ENCODE measurements around the gene FUBP3.

Gene FUBP3

DNA sequence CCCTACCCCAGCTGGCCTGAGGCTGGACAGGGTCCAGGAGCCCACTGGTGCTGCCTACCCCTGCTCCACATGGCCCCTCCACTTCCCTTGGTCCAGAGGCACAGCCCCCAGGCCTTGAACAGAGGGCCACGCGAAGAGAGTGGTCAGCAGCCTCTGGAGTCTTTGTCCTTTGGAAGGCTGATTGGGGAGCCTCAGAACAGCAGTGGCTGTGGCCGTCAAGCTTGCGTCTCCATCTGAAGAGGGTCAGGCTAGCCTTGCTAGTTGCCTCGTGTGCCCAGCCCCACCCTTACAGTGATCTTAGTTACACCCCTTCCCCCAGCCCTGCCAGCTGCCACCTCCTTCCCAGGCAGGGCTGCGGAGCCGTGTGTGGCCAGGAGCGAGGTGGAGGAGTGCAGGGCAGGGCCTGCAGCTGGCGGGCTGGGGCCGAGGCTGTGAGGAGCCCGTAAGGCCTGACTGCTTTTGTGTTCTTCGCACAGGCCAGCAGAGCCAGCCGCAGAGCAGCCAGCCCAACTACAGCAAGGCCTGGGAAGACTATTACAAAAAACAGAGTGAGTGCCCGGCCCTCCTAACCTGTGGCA lies 54.9 kb downstream of the FUBP3 start:
- DNase-seq (ENCODE audit: low spot score) = no peak

DNA sequence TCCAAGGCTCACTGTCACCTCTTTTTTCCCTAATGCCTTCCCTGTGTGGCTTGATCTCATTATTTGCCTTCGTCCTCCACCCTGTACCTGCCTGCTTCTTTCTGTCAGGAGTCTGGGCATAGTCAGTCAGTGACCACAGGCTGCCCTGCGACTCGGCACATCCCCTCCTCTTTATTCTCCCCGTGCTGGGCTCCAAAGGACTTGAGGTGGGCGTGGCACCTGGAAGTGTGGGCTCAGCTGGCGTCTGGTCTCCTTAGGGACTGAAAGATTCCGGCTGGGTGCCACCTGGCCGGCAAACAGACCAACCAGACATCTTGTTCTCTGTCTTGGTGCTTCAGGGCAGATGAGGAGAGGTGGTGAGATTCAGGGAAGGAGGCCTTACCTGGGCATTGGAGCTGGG lies 55.4 kb downstream of the FUBP3 start:
- DNase-seq (ENCODE audit: low spot score) = no peak

DNA sequence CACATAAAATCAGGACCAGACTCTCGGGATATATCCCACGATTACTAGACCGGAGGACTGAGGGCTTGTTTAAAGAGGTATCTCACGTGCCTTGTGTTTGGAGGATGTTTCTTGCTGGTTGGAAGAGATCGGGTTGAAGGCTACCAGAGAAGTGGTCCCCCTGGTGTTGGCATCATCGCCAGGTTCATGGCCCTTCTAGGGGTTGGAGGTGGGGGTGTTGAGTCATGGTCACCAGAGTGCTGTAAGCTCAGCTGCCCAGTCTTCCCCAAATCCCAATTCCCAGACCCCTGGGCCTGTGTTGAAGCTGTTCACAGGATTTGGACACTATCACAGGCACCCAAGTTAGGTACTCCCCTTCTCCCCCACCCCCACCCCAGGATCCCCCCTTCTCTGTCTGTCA lies 55.9 kb downstream of the FUBP3 start:
- DNase-seq (ENCODE audit: low spot score) = no peak

DNA sequence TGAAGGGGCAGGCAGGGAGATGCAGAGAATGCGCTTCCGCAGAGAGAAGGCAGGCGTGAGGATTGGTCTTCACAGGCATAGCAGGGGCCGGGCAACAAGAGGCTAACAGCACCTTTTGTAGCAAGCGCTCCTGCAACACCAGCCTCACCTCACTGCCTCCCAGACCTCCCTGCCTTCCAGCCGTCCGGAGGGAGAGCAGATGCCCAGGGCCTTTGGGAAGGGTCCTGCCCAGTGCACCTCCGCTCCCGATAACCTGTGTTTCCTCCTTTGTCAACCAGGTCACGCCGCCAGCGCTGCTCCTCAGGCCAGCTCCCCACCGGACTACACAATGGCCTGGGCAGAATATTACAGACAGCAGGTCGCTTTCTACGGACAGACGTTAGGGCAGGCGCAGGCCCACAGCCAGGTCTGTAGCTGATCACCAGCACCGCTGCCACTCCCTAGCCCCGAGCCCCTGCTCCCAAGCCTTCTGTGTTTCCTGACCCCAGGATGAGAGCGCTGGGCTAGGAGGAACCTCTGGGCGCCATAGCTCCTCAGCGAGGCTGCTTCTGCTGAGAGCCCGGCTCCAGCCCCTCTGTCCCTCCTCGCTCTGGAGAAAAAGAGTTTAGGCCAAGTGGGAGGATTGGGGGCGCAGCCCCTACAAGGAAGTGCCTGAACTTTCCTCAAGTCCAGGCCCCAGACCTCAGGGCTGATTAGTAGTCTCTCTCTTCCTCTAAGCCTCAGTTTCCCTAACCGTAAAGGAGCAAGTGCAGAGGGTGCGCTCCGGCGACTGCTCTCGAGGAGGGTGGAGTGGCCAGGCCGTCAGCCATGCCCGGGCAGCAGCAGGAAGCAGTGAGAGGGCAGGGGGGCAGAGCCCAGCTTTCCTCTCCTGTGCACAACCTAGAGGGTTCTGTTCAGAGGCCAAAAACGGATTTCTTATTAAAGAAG lies 56.6 kb downstream of the FUBP3 start:
- DNase-seq (ENCODE audit: low spot score) = no peak

DNA sequence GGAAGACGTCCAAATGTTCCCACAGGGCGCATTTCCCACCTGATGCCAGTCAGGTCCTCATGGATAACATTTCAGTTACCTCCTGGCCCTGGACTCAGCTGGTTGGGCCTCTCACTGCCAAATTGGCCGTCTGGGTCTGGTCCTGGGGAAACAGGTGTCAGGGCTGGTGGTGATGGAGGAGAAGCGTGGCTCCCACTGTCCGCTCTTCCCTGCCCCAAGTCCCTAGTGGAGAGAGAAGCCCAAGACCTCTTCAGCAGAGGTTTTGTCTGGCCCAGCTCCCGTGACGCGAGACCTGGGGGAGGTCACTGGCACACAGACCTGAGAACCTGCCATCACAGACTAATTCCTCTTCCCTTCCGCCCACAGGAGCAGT lies 57.3 kb downstream of the FUBP3 start:
- no peak for DNase-seq (ENCODE audit: low spot score)

DNA sequence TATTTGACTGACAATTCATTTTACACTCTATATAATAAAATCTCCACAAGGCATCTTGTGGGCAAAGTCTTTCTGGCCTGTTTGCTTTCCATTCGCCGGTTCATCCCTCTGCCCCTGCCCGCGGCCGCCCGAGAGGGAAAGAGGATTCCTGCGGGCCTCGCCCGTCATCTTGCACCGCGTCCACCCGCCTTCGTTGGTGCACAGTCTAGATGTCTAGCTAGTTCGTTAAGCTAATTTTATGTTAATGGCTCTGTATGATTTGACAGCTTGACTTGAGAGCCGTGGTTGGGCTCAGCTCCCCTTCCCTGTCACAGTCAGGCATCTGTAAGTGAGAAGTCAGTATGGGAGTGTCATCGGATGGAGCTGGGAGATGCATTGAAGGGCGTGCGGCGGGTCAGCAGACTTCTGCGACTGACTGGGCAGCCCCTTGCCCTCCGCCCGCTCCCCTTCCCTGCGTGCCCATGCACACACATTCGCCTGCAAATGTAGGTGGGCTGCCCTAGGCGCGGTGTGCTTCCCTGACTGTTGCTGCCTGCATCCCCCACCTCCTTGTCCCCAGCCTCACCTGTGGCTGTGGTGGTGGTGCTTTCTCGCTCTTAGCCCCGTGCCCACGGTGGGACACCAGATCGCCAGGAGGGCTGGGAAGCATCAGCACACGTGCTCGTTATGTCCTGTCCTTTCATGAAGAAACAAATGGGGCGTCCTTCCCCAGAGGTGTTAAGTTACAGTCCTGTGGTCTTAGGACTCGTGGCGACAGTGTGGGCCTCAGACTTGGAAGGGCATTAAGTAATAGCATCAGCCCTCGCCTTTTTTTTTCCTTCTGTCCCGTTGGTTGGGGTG lies 59.1 kb downstream of the FUBP3 start:
- no peak for DNase-seq (ENCODE audit: low spot score)

DNA sequence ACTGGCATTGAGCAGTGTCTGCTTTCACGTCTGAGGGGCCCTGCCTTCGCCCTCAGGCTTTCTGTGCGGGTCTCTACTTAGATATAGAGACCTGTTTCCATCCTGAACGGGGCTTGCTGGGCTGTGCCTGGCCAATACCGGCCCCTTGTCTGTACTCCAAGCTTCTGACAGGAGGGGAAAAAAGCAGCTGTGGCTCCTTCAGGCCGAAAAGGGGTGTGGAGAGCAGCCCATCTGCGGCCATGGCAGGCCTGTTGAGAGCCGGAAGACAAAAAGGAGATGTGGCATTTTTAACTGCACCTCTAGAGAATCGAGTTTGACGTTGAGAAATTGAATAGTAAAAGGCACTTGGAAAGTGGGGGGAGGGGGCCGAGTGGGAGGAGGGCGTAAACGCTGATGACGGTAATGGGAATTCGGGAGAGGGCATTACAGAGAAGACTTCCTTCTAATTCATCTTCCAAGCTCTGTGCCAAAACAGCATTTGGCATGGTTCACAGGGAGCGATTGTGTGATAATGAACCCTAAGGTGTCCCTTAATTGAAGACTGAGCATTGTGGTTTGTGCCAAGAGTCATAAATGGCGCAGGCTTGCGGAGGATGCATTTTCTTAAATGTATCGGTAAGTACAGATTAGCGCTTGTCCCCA lies 59.9 kb downstream of the FUBP3 start:
- DNase-seq (ENCODE audit: low spot score) = no peak

DNA sequence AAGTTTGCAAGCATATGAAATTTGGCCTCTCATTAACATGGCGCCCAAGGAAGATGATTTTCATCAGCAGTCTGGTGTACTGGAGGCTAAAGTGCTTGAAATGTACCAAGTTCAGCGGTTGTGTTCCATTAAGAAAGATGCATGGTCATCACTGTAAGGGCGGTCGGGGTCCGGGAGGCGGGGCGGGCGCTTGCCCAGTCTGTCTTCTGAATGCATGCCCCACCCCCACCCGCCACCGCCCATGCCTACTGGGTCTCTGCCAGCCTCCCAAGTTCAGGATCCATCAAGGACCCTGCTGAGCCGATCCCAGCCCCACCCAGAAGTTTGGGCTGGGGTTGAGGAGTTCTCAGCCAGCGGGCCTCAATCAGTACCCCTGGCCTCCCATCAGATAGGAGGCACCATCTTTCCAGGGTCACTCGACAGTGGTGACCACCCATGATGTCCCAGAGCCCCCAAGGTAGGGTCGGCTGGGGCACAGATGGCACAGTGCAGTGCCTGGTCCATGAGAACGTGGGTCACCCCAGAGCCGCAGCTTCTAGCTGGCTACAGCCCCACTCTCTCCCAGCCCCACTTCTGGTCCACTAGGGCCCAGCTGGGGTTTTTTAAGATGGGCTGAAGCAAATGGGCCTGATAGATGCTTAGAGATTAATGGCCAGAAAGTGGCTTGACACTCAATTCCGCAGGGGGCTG lies 60.6 kb downstream of the FUBP3 start:
- no peak for DNase-seq (ENCODE audit: low spot score)

DNA sequence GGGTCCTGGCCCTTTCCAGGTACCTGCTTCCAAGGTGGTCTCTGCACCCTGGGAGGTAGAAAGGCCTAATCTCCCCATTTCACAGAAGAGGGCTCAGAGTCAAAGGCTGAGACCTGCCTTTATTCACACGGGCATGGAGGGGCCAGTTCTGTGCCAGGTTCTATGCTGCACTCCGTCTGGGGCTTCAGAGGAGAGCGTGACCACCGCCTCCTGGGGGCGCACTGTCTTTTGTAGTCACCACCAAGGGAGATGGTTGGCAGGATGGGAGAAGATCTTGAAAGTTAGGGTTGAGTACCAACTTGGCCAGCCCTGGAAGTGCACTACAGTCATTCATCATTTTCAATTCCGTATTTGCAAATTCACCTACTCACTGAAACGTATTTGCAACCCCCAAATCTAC lies 61.3 kb downstream of the FUBP3 start:
- no peak for DNase-seq (ENCODE audit: low spot score)

DNA sequence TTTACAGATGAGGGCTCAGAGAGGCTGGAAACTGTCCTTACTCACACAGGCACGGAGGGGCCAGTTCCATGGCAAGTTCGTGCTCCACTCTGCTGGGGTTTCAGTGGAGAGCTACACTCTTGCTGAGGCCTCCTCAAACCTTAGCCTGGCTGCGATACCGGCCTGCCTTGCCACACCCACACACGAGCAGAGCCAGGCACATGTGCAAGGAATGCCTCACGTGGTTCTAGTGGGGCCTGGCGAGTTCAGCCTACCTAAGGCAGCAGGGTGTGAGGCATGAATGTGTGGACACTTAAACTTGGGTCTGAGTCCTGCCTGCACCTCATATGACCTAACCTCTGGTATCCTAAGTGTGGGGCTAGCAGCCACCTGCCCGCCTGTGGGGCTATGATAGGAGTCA lies 63.5 kb downstream of the FUBP3 start:
- no peak for DNase-seq (ENCODE audit: low spot score)

DNA sequence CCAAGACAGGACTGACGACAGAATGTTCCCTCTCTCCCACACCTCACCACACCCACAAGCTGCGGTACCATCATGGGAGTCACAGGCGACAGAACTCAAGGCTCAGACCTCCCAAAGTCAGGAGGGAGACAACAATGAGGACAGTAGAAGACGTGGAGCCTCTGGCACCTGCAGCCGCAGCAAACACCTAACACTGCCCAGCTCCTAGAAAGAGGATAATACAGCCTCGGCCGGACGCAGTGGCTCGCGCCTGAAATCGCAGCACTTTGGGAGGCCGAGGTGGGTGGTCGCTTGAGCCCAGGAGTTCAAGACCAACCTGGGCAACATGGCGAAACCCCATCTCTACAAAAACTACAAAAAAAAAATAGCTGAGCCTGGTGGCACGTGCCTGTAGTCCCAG lies 71.8 kb downstream of the FUBP3 start:
- DNase-seq (ENCODE audit: low spot score) = no peak

DNA sequence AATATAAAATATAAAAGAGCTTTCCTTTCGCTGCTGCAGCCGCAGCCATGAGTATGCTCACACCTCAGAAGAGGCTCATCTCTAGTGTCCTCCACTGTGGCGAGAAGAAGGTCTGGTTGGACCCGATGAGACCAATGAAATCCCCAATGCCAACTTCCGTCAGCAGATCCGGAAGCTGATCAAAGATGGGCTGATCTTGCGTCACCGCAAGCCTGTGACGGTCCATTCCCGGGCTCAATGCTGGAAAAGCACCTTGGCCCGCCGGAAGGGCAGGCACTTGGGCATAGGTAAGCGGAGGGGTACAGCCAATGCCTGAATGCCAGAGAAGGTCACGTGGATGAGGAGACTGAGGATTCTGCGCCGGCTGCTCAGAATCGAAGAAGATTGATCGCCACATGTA lies 72.4 kb downstream of the FUBP3 start:
- no peak for DNase-seq (ENCODE audit: low spot score)

DNA sequence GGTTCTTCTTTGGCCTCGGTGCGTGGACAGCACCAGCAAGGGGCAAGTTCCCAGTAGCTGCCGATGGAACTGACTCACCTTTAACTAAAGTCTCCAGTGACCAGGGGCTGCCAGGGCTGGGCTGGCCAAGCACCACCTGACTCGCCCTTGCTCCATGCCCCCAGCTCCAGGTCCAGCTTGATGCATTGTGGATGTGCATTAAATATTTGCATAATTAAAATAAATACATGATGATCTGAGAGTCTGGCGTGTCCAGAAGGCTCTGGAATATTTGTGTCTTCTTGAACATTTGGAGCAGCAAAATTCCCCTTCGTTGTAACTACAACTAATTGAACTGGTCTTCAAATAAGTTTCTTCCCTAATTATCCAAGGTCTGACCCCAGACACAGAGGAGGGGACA lies 75.5 kb downstream of the FUBP3 start:
- no peak for DNase-seq (ENCODE audit: low spot score)

DNA sequence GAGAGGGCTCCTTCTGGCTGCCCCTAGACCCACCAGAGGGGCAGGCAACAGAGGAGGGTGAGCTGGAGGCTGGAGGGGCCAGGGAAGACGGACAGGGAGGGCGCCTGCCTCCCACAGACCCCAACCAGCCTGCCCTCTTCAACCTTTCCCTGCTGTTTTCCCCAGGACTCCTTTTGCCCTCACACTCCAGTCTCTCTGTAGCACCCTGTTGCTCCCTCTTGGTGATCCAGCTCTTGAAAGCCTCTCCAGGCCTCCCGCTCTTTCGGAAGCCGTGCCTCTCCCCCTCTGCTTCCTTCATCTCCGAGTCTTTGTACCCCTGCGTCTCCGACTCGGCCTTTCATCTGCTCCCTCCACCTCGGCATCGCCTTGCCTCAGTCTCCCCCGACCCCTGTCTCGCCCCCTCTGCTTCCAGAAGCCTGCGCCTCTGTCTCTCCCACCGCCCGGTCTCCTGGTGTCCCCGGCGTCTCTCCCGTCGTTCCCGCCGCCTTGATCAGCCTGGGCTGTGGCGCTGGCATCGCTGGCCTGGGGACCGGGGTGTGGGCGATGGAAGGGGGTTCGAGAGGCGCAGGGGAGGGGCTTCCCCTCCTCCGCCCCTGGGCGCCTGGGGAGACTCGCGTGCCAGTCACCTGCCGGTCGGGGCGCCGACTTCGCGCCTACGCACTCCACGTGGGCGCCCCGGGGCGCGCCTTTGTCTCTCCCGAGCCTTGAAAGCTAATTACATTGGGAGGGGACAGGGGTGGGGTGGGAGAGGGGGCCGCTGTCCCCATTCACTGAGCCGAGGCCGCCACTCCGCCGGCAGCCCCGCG lies 79.7 kb downstream of the FUBP3 start:
- no peak for DNase-seq (ENCODE audit: low spot score)

DNA sequence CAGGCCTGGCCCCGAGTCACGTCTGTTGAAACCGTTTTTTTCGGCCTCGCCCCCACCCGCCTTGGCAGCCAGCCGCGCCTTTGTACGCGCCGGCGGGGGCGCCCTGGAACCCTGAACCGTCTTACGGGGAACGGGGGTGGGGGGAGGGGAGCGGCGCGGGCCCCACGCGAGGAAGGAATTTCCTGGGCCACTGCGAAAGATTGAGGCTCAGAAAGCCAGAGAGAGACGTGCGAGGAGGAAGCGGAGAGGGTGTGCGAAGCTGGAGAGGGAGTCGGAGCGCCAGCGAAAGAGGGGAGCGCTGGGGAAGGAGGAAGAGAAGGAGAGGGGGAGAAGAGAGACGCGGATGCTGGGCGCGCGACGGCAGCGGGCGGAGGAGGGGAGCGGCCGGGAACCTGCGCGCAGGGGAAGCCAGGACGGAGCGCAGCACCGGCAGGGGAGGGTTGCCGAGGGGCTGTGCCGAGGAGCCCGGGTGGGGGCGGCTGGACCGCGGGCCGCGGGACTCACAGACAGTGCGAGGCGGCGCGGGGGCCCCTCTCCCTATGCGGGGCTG lies 80.4 kb downstream of the FUBP3 start:
- no peak for DNase-seq (ENCODE audit: low spot score)

DNA sequence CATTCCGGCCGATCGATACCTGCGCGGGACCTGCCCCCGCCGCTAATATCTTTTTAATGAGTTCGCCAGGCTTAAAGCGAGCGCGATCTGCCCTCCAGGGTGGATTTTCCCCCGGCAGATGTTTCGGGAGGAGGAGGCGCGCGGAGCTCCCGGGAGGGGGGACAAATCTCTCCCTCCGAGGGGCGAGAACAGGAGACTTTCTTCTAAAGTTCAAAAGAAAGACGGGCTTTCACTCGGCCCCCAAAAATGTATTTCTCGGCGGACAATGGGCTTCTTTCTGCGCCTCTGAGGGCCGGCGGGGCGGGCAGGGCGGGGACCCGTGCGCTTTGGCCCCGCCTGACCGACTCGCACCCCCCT lies 80.9 kb downstream of the FUBP3 start:
- no peak for DNase-seq (ENCODE audit: low spot score)

DNA sequence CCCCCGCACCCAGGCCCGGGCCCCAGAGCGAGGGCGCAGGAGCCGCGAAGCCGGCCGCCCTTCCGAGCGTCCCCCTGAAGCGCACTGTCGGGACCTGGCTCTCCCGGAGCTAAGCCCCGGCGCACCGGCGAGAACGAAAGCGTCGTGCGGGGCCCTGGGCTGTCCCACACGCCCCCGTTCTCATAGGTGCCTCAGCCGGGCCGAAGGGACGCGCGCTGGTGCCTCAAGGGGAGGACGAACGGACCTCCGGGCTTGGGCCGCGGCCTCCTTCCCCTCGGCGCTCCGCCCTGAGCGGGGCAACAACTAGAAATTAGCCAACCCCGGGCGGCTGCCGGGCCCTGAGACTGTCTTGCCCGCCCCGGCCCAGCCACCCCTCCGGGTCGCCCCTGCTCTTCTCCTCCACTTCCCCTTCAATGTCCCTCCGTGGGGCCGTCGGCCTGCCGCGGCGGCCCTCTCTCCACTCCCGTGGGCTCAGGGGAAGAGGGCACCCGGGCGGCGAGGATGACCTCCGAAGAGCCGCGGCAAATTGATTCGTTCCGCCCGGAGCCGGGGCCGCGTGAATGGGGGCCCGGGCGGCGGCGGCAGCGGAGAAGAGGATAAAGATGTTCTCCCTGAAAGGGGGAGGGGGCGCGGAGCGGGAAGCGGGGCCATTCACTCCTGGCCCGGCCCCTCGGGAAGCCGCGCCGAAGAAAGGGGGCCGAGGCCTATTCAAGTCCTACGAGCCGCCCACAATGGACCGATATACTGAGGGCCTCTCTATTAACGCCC lies 81.5 kb downstream of the FUBP3 start:
- DNase-seq (ENCODE audit: low spot score) = no peak

DNA sequence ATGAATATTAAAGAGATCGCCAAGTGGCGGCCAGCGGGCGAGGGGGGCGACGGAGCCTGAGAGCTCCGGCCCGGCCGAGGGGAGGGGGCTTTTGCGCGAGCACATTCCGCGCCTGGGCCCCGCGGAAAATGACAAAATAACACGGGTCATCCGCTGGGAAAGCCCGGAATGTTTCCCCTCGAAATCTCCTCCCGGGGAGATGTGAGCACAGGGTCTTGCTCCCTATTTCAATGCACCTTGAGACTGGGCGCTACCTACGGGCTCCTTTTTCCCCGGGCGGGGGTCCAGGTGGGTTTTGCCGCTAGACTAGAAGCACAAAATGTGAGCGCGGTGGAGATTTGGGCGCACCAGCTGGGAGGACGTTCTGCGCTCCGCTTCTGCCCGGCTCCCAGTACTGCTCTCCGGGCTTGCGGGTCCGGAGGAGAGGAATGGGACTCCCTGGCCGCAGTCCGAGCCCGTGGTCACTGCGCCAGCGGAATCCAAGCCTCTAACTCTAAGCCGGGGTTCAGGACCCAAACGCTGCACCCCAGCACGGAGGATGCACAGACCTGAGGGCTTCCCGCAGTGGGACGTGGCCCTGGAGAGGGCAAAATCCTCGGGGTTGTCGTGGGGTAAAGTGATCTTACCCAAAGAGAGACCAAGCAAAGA lies 82.2 kb downstream of the FUBP3 start:
- DNase-seq (ENCODE audit: low spot score) = no peak
